GM21367 (cell line): ENCODE data around the gene KIRREL3.

ENCODE experiments used
- ATAC-seq: cut with Tn5 transposase; IDR thresholded peaks from one replicate; pipeline ENCODE4 v1.9.1; 2021; ENCODE audit not compliant: unreplicated experiment

The KIRREL3 gene

GRCh38 chr11:127000291-127000968 is at the start of gene KIRREL3:
Gene KIRREL3 (minus strand): TSS chr11:127000770.
- ATAC-seq, result no peak

GRCh38 chr11:127050186-127050585 is 49.6 kb upstream of the KIRREL3 start:
- no peak for ATAC-seq

- no peak for ATAC-seq
These were observed 48.9 kb upstream of the KIRREL3 start for GRCh38 chr11:127049486-127049885.

GRCh38 chr11:127044535-127044934 is 44.0 kb upstream of the KIRREL3 start:
- ATAC-seq, result no peak

GRCh38 chr11:127042445-127042844 is 41.9 kb upstream of the KIRREL3 start:
- no peak for ATAC-seq

GRCh38 chr11:127039591-127039990 is 39.0 kb upstream of the KIRREL3 start:
- no peak for ATAC-seq

GRCh38 chr11:127037596-127037995 is 37.0 kb upstream of the KIRREL3 start:
- no peak for ATAC-seq

- ATAC-seq, result no peak
These were observed 36.4 kb upstream of the KIRREL3 start for GRCh38 chr11:127037001-127037400.

GRCh38 chr11:127035824-127036223 is 35.3 kb upstream of the KIRREL3 start:
- no peak for ATAC-seq

GRCh38 chr11:127034973-127035372 is 34.4 kb upstream of the KIRREL3 start:
- ATAC-seq, result no peak

- ATAC-seq, result no peak
These were observed 28.1 kb upstream of the KIRREL3 start for GRCh38 chr11:127028648-127029047.

- no peak for ATAC-seq
These were observed 27.2 kb upstream of the KIRREL3 start for GRCh38 chr11:127027789-127028188.

- no peak for ATAC-seq
These were observed 26.4 kb upstream of the KIRREL3 start for GRCh38 chr11:127027000-127027399.

GRCh38 chr11:127023991-127024390 is 23.4 kb upstream of the KIRREL3 start:
- ATAC-seq, result no peak

- ATAC-seq, result no peak
These were observed 18.2 kb upstream of the KIRREL3 start for GRCh38 chr11:127018683-127019279.

- no peak for ATAC-seq
These were observed 16.9 kb upstream of the KIRREL3 start for GRCh38 chr11:127017482-127017881.

- no peak for ATAC-seq
These were observed 13.0 kb upstream of the KIRREL3 start for GRCh38 chr11:127013550-127013949.

GRCh38 chr11:127006311-127006710 is 5.7 kb upstream of the KIRREL3 start:
- no peak for ATAC-seq

- ATAC-seq, result no peak
These were observed 2.9 kb upstream of the KIRREL3 start for GRCh38 chr11:127003260-127003981.

- no peak for ATAC-seq
These were observed 2.2 kb upstream of the KIRREL3 start for GRCh38 chr11:127002669-127003259.

- ATAC-seq, result no peak
These were observed 411 bp upstream of the KIRREL3 start for GRCh38 chr11:127000981-127001380.

- no peak for ATAC-seq
These were observed 1.2 kb downstream of the KIRREL3 start for GRCh38 chr11:126999366-126999765.
